ENCODE measurements around the gene HSPA2. TPM values are rescaled to one million over a fixed set of nuclear protein-coding genes. Genes with fewer than 3 reads are reported as not detected.
A peak's percentile ranks its signal among the peaks of the same experiment; 100 is the strongest.

Gene HSPA2
- total RNA-seq, 1 donor from 2014 or later: 2.7 TPM

- no peak overlapping the region for H3K4me3 Mint-ChIP-seq
- H3K9me3 Mint-ChIP-seq: no peaks in the 10 kb centered on the region
- H3K4me1 Mint-ChIP-seq: no peaks in the 10 kb centered on the region
- DNase-seq (ENCODE audit: low read depth, low spot score): no peak
- H3K36me3 Mint-ChIP-seq (ENCODE audit: low read depth): peaks cover 3% of the 10 kb centered on the region
- H3K27ac Mint-ChIP-seq (ENCODE audit: unreplicated experiment): no peak overlapping the region
- TF ChIP-seq CTCF (conservative IDR thresholded peaks at IDR 0.05): no peak
- no peaks in the 10 kb centered on the region for H3K27me3 Mint-ChIP-seq (ENCODE audit: low read depth)
Observed at GRCh38 chr14:64525354-64525753, 15.2 kb upstream of the HSPA2 start.

GRCh38 chr14:64531567-64531966, 9.0 kb upstream of the HSPA2 start:
- H3K4me1 Mint-ChIP-seq: no peaks in the 10 kb centered on the region

GRCh38 chr14:64536488-64537245, 3.9 kb upstream of the HSPA2 start:
- peak overlapping the region; percentile 24 for H3K4me3 Mint-ChIP-seq
- no peak for DNase-seq (ENCODE audit: low read depth, low spot score)
- TF ChIP-seq CTCF (conservative IDR thresholded peaks at IDR 0.05): no peak
- peaks cover 5% of the 10 kb centered on the region for H3K9me3 Mint-ChIP-seq
- H3K27me3 Mint-ChIP-seq (ENCODE audit: low read depth): peaks cover 8% of the 10 kb centered on the region
- H3K27ac Mint-ChIP-seq (ENCODE audit: unreplicated experiment): no peak overlapping the region
- H3K4me1 Mint-ChIP-seq: peaks cover 12% of the 10 kb centered on the region
- H3K36me3 Mint-ChIP-seq (ENCODE audit: low read depth): peaks cover 6% of the 10 kb centered on the region

More at GRCh38 chr14:64531567-64531966, 9.0 kb upstream of the HSPA2 start:
- H3K36me3 Mint-ChIP-seq (ENCODE audit: low read depth): peaks cover 3% of the 10 kb centered on the region
- DNase-seq (ENCODE audit: low read depth, low spot score): no peak
- H3K4me3 Mint-ChIP-seq: no peak overlapping the region
- no peaks in the 10 kb centered on the region for H3K9me3 Mint-ChIP-seq
- H3K27me3 Mint-ChIP-seq (ENCODE audit: low read depth): no peaks in the 10 kb centered on the region
- no peak for TF ChIP-seq CTCF (conservative IDR thresholded peaks at IDR 0.05)
- peak overlapping the region; percentile 24 for H3K27ac Mint-ChIP-seq (ENCODE audit: unreplicated experiment)

GRCh38 chr14:64541261-64541971, 875 bp downstream of the HSPA2 start:
- Mint-ChIP-seq H3K9me3 (peaks cover 8% of the 10 kb centered on the region), H3K36me3 (ENCODE audit: low read depth) (peaks cover 6% of the 10 kb centered on the region), H3K27me3 (ENCODE audit: low read depth) (peaks cover 11% of the 10 kb centered on the region), H3K4me1 (peaks cover 12% of the 10 kb centered on the region), H3K4me3 (no peak overlapping the region), H3K27ac (ENCODE audit: unreplicated experiment) (no peak overlapping the region)
- no peak for TF ChIP-seq CTCF (conservative IDR thresholded peaks at IDR 0.05)
- DNase-seq (ENCODE audit: low read depth, low spot score): no peak

- Mint-ChIP-seq H3K27me3 (ENCODE audit: low read depth) (peaks cover 11% of the 10 kb centered on the region), H3K4me3 (no peak overlapping the region), H3K27ac (ENCODE audit: unreplicated experiment) (no peak overlapping the region), H3K9me3 (peaks cover 8% of the 10 kb centered on the region), H3K36me3 (ENCODE audit: low read depth) (peaks cover 6% of the 10 kb centered on the region), H3K4me1 (peaks cover 12% of the 10 kb centered on the region)
- no peak for TF ChIP-seq CTCF (conservative IDR thresholded peaks at IDR 0.05)
- no peak for DNase-seq (ENCODE audit: low read depth, low spot score)
Observed at GRCh38 chr14:64541972-64542835, 1.7 kb downstream of the HSPA2 start.

All from neural crest cell (in vitro differentiated cells).